ENCODE data around the gene HS1BP3.

Gene HS1BP3

DNA sequence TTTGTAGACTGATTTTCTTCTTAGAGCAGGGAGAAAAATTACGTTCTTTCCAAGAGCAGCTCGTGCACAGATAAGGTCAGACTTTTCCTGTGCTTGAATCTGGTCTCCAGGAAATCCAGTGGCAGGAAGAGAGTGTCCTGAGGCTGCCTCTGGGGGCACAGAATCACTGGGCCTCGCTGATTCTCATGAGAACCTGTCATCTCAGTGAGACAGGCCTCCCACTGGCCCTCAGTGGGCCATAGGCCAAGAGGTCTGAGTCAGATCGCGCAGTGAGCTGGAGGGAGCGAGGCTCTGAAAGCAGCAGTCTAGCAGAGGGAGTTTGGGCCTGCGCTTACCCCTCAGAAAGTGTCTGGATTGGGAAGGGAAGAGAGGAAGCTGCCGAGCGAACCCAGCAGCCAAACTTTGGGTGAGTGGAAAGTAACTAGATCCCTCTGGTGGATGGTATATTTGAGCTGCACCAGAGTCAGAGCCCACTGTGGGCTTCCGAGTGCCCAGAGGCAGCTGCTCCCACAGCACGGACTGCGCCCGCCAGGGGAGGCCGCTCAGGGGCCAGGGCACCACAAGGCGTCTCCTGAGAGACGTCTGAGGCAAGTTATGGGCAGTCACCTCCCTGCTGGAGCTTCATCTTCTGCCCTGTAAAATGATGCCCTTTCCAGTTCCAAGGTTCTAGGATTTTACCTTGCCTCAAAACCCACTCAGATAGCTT is 24.2 kb upstream of the HS1BP3 start:
- DNase-seq (ENCODE audit: low spot score): peak; percentile 96

DNA sequence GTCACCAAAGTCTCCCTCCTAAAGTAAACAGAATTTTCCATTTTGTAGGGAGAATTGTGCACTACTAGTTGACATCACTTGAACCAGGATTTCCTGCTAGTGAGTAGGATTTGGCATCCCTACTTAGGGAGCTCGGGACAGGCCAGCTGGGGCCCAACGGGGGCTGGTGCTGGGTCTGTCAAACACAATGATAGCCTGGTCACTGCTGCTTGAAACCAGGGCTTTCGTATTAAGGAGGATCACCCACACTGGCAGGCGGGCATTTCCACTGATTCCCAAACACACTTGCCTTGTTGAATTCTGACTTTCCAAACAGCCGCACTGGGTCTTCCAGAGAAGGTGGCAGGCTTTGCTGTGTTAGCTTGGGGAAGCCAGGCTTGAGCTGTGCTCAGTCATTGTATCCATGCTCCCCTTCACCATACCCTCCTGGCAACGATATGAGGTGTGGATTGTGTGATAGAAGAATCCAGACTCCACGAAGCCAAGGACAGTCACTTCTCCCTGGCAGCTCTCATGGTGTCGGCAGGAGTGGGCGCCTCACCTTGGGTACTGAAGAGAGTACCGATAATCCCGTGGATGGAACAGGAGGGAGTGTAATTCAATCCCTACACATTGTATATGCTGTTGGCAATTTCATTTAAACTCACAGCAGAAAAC is 23.5 kb upstream of the HS1BP3 start:
- DNase-seq (ENCODE audit: low spot score): no peak

- no peak for DNase-seq (ENCODE audit: low spot score)
Observed at GRCh38 chr2:20673686-20674308, 22.9 kb upstream of the HS1BP3 start.

DNA sequence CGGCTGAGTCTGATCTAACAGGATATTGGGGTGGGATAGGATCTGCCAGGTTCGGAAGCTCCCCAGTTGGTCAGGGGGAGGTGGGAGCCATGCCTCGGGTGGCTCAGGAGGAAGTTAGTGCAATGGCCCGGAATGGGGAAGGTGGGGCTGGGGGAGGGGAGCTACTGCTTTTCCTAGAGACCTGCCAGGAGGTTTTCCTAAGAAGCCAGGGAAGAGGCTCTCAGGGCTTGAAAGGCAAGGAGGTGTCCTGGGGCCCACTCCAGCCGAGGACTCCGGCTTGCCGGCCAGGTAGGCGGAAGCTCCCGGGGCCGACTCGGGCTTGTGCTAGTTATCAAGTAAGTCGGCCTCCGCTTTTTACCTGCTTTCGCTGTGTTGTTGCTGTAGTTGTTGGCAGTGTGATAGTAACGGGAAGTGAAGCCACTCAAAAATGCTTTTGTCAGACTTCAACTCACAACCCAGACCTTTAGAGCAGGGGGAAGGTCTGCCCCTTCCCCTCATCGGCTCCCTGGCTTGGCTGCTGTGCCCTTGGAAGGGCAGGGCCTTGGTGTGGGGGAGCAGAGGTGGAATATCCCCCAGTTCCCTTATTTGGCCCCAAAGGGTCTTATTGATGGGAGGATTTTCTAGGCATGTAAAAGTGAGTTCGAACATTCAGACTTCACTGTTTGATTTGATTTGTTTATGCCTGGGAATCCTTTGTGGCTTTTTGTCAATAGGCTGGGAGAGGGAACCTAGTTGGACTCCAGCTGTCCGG is 21.5 kb upstream of the HS1BP3 start:
- DNase-seq (ENCODE audit: low spot score): no peak

GRCh38 chr2:20671736-20672080 is 20.8 kb upstream of the HS1BP3 start:
- no peak for DNase-seq (ENCODE audit: low spot score)

GRCh38 chr2:20671036-20671735 is 20.3 kb upstream of the HS1BP3 start:
- no peak for DNase-seq (ENCODE audit: low spot score)

GRCh38 chr2:20670315-20671035 is 19.6 kb upstream of the HS1BP3 start:
- DNase-seq (ENCODE audit: low spot score): no peak

DNA sequence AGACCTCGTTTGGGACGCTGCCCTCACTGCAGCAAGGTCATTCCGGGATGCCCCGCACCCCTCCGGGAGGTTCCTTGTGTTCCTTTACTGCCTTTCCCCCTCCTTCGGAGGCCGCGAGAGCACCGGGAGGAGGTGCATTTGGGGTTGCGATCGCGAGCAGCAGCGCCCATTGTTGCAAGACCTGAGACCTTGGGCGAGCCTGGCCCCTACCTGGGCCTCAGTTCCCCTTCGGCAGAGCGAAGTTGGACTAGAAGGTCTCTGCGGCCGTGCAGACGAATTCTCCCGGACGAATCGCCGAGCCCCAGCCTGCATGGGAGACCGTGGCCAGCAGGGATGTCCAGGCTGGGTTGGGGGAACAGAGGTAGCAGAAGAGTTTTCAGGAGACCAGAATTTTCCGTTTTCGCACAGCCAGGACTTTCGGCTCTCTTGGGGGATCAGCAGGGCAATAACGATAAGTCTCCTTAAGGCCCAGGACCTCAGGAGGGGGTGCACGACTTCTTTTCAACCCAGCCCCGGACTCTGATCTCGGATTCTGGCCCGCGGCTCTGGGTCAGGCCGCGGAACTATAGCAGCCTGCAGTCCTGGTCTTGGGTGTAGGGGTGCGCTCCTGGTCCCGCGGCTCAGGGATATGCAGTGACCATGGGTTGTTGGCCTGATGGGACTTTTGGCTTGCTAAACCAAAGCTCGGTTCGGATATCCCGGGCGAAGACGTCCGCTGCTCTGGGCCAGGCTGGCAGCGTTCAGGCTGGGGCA is 18.8 kb upstream of the HS1BP3 start:
- DNase-seq (ENCODE audit: low spot score): no peak

GRCh38 chr2:20668871-20669475 is 18.1 kb upstream of the HS1BP3 start:
- DNase-seq (ENCODE audit: low spot score): no peak

DNA sequence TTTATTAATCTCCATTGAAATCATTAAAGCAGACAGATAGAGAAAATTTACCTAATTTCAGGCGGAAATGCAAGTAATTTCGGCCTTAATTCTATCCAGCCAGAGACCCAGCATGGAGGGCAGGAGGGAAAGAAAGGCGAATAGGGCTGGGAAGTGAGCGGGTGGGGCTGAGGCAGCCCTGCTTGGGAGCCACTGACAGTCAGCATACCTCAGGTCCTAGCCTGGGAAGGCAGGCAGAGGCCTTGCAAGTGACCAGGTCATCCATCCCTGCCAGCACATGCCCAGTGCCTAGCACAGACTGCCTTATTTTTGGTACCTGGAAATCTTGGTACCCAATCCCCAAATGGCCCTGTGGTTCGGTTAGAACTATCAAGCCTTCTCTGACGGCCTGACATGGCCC is 17.6 kb upstream of the HS1BP3 start:
- DNase-seq (ENCODE audit: low spot score): no peak

DNA sequence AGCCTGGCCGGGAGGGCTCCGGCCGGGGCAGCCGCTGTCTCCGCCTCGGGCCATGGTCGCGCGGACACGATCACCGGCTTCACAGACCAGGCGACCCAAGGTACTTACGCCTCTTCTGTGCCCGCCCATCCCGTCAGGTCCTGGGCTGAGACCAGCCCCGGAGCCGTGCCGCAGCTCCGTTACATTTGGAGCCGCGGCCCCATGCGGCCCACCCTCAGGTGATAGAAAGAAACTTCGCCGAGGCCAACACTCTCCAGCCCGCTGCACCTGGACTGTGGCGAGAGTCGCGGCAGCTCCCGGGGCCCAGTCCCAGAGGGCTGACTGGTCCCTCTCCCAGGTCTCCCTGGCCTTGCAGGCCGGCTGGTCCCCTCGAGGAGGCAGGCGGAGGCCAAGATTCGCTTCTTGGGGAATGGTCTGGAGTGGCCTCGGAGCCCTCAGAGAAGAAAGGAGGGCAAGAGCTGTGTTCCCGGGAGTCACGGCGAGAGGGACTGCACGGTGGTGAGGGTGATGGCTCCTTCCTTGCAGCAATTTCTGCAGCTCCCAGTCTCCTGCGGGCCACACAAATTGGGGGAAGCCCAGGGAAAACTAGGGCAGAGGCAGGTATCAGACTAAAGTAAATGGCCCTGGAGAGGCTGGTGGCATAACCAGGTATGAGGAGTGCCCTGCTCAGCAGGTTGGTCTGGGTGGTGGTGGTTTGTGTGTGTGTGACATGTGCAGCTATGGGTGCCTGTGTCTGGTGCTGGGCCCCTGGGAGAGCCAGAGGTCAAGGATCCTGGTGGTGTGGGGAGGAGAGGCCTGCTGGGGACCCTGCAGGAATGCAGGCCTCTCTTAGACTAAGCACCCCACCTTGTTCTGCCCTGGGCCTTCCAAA is 16.9 kb upstream of the HS1BP3 start:
- no peak for DNase-seq (ENCODE audit: low spot score)

- no peak for DNase-seq (ENCODE audit: low spot score)
Observed at GRCh38 chr2:20667151-20667530, 16.2 kb upstream of the HS1BP3 start.

- DNase-seq (ENCODE audit: low spot score): peak; percentile 53
Observed at GRCh38 chr2:20666304-20667150, 15.6 kb upstream of the HS1BP3 start, which contains the start of gene GDF7. Gene GDF7 (plus strand): TSS chr2:20667144. CDS start chr2:20667240, 96 bp downstream.

GRCh38 chr2:20666005-20666303 is 15.1 kb upstream of the HS1BP3 start:
- DNase-seq (ENCODE audit: low spot score): no peak

GRCh38 chr2:20665243-20666004 is 14.5 kb upstream of the HS1BP3 start:
- no peak for DNase-seq (ENCODE audit: low spot score)

DNA sequence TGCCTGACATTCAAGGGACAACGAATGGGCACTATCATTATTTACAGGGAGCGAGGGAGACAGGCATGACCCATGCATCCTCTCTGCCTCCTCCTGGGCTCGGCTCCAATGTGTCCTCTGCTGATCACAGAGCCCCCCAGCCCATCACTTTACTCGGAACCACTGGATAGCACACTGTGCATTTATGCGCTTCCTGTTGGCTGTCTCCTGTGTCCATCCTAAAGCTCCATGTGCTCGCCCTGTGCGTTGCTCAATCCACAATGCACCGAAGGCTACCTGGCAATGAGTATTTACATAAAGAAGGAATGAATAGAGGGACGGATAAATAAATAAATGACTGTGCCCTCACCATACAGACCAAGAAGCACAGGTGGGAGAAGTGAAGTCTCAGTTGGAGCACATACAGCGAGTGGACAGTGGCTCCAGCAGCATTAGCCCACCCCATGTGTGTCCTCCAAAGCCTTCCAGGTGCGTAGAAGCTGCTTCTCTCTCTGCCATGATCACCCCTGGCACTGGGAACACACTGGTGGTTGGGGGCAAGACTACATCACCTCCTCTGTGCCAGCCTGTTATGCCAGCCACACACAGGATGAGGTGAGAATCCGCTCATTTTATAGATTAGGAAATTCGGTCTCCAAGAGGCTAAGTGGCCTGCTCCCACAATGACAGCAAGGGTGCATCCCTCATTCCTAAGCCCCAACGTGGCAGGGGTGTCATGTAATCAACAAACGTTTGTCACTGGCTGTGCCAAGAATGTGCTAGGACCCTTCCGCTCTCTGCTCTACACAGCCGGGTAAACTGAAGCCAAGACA is 13.7 kb upstream of the HS1BP3 start:
- no peak for DNase-seq (ENCODE audit: low spot score)

GRCh38 chr2:20664071-20664390 is 13.1 kb upstream of the HS1BP3 start:
- no peak for DNase-seq (ENCODE audit: low spot score)
